ENCODE data around the gene DHX57.
"Not testable (repeated sequence)": the region's sequence is repeated elsewhere in the genome, so short reads cannot be mapped to it uniquely, and the experiment has no call there.

Gene DHX57

GRCh38 chr2:38797250-38797676 lies 78.5 kb downstream of the DHX57 start:
- no peak for DNase-seq (ENCODE audit: low spot score)

- DNase-seq (ENCODE audit: low spot score), result not testable (repeated sequence)
Observed at GRCh38 chr2:38795016-38795415, 80.7 kb downstream of the DHX57 start.

- DNase-seq (ENCODE audit: low spot score), result no peak
Observed at GRCh38 chr2:38794235-38794946, 81.3 kb downstream of the DHX57 start.

GRCh38 chr2:38793511-38793910 lies 82.2 kb downstream of the DHX57 start:
- DNase-seq (ENCODE audit: low spot score), result no peak

- DNase-seq (ENCODE audit: low spot score), result no peak
Observed at GRCh38 chr2:38792751-38793150, 83.0 kb downstream of the DHX57 start.

- DNase-seq (ENCODE audit: low spot score), result not testable (repeated sequence)
Observed at GRCh38 chr2:38792321-38792720, 83.4 kb downstream of the DHX57 start.

- DNase-seq (ENCODE audit: low spot score), result no peak
Observed at GRCh38 chr2:38791744-38792143, 84.0 kb downstream of the DHX57 start.

GRCh38 chr2:38789691-38790090 lies 86.0 kb downstream of the DHX57 start:
- no peak for DNase-seq (ENCODE audit: low spot score)

- DNase-seq (ENCODE audit: low spot score), result no peak
Observed at GRCh38 chr2:38788306-38788705, 87.4 kb downstream of the DHX57 start.

- DNase-seq (ENCODE audit: low spot score), result no peak
Observed at GRCh38 chr2:38783586-38783985, 92.1 kb downstream of the DHX57 start.

- DNase-seq (ENCODE audit: low spot score), result no peak
Observed at GRCh38 chr2:38778687-38779082, 97.0 kb downstream of the DHX57 start.

- DNase-seq (ENCODE audit: low spot score), result no peak
Observed at GRCh38 chr2:38776531-38776930, 99.2 kb downstream of the DHX57 start.

- no peak for DNase-seq (ENCODE audit: low spot score)
Observed at GRCh38 chr2:38775921-38776225, 99.9 kb downstream of the DHX57 start.

GRCh38 chr2:38775097-38775920 lies 100.4 kb downstream of the DHX57 start:
- DNase-seq (ENCODE audit: low spot score), result no peak

- DNase-seq (ENCODE audit: low spot score), result no peak
Observed at GRCh38 chr2:38771632-38772031, 104.1 kb downstream of the DHX57 start.

- no peak for DNase-seq (ENCODE audit: low spot score)
Observed at GRCh38 chr2:38765551-38765950, 110.2 kb downstream of the DHX57 start.

- no peak for DNase-seq (ENCODE audit: low spot score)
Observed at GRCh38 chr2:38765149-38765548, 110.6 kb downstream of the DHX57 start.

GRCh38 chr2:38763728-38764127 lies 112.0 kb downstream of the DHX57 start:
- DNase-seq (ENCODE audit: low spot score), result no peak

- no peak for DNase-seq (ENCODE audit: low spot score)
Observed at GRCh38 chr2:38763228-38763627, 112.5 kb downstream of the DHX57 start.

- DNase-seq (ENCODE audit: low spot score), result not testable (repeated sequence)
Observed at GRCh38 chr2:38755891-38756290, 119.8 kb downstream of the DHX57 start.

GRCh38 chr2:38754506-38754905 lies 121.2 kb downstream of the DHX57 start:
- no peak for DNase-seq (ENCODE audit: low spot score)

GRCh38 chr2:38754049-38754448 lies 121.7 kb downstream of the DHX57 start:
- DNase-seq (ENCODE audit: low spot score), result no peak

All from SK-N-DZ (cell line).